ENCODE data around the gene GPATCH2L.

The GPATCH2L gene

DNA sequence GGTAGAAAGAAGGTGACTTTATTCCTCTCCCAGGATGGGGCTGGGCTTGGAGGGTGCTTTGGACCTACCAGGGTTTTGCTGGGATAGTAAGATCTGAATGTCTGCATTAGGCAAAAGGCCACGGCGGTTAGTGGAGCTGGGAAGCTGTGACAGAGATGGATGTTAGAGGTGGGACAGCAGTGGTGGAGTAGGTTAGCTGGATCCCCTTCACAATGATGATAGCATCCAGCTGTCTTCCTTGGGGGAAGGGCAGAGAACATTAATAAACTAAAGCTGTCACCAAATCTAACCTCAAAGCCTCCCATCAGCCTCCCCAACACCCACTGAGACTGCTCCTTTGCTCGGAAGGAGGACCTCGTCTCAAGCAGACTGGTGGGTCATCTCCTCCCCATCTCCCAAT is 104.8 kb downstream of the GPATCH2L start:
- DNase-seq (ENCODE audit: low spot score) (no peak), FAIRE-seq (no peak)

DNA sequence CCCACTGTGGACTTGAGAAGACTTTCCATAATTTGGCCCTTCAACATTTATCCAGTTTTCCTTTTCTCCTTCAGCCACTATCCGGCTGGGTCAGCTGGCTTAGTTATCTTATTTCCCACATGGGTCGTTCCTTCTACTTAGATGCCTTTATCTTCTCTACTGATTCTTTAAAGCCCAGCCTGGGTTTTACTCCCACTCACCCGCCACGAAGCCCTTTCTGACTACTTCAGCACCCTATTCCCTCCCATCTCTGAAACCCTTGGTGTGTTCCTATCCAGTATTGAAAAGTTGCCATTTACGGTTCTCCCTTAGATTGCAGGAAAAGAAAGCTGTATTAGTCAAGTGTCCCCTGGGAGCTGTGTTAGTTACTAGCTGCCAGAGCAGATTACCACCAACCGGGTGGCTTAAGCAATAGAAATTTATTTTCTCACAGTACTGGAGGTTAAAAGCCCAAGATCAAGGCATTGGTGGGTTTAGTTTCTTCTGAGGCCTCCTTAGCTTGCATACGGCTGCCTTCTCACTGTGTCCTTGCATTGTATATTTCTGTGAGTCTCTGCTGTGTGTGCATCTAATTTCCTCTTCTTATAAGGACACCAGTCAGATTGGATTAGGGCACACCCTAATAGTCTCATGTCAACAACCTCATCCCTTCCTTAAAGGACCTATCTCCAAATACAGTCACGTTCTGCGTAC is 105.5 kb downstream of the GPATCH2L start:
- no peak for FAIRE-seq
- no peak for DNase-seq (ENCODE audit: low spot score)

DNA sequence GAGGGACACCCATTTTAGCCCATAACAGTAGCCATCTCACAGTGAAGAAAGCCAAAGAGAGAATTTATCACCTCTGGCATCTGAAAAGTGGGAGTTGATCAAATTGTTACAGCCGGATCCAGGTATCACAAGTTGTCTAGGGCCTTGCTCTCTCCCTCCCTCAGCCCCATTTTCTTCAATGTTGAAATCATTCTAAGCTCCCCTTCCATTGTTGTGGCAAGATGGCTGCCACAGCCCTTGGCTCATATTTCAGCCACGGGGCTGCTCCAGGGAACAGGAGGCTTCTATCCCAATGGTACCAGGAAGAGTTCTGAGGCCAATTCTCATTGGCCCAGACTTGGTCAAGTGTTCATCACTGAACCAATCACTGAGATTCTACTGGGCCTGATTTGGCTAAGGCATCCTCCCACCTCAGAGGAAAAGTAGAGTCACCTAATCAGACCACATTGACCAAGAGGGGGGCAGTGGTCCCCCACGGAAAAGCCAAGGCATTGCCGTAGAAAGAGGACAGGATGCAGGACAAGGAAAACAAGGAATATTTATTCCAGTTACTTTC is 106.2 kb downstream of the GPATCH2L start:
- FAIRE-seq (no peak), DNase-seq (ENCODE audit: low spot score) (no peak)

DNA sequence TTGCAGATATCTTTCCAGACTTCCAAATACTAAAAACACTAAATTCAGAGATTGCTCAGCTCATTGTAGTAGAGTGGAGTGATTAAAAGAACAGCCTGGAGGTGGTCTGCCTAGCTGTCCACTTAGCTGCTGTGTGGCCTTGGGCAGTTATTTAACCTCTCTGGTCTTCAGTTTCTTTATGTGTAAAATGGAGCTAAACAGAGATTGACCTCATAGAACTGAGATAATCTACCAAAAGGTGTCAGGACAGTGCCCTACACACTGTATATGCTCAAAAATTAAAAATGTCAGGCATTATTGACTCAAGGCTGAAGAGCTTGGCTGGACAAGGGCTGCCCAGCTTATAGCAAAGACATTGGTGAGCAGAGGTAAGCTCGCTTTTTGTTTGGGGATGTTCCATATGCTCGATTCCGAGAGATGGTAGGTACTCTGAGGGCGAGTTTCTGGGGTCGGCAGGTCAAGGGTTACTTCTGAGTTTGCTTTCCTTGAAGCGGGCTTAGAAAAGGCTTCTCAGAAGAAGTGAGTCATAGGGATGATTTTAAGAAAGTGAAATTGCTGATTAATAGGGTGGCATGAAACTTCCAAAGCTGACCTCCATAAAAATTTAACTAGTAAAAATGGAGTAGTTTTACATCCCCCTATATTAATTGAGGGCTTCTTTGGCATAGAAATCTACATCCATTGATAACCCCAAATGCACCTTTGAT is 107.5 kb downstream of the GPATCH2L start:
- FAIRE-seq: no peak
- DNase-seq (ENCODE audit: low spot score): no peak

DNA sequence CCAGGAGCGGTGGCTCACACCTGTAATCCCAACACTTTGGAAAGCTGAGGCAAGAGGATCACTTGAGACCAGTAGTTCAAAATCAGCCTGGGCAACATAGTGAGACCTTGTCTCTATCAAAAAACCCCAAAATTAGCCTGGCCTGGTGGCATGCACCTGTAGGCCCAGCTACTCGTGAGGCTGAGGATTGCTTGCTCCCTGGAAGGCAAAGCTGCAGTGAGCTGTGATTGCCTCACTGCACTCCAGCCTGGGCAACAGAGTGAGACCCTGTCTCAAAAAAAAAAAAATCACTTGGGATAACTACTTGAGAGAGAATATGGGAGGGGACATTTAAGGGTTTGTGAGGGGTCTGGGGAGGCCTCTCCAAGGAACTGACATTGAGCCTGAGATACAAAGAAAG is 109.0 kb downstream of the GPATCH2L start:
- FAIRE-seq (no peak), DNase-seq (ENCODE audit: low spot score) (no peak)

DNA sequence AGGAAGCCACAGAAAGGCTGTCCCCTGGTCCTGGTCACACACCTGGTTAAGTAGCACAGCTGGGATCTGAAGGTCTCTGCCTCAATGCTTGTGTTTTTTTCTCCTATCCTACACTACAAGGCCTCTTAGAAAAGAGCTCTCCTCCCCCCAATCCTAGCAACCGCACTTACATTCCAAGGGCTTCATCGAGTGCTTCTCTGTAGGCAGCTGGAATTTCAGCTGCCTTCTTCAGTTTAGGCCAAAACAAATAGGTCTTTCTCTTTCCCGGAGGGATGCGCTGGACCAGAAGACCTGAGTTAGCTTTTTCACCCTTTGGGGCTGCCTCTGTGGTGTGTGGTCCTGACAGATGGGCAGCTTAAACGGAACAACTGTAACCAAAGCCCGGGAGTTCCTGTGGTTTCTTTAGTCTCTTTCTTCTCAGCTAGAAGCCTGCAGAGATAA is 109.7 kb downstream of the GPATCH2L start:
- DNase-seq (ENCODE audit: low spot score) (no peak), FAIRE-seq (no peak)

DNA sequence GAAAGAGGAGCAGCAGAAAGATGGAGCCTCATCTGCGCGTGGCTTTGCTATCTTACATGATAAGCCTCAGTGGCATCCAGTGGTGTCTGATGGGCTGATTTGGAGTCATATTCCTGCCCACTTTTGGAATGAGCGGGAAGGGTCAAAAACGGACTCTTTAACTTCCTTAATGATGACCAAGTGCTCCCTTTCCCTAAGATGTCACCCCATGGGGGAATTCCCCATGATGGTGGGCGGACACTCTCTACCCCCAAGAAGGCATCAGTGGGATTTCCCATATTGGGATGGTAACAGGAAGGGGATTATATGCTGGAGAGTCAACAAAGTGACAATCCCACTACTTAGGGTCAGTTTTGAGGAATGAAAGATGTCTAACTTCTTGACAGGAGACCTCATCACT is 110.9 kb downstream of the GPATCH2L start:
- DNase-seq (ENCODE audit: low spot score): no peak
- FAIRE-seq: no peak
